NCI-H446 (cell line): ENCODE data around the gene RAB39A.

ENCODE experiments used
- DNase-seq, 2 experiments: peaks; one replicate each; lab custom pipeline; 2025; lab: John Stamatoyannopoulos, UW

Gene RAB39A

DNA sequence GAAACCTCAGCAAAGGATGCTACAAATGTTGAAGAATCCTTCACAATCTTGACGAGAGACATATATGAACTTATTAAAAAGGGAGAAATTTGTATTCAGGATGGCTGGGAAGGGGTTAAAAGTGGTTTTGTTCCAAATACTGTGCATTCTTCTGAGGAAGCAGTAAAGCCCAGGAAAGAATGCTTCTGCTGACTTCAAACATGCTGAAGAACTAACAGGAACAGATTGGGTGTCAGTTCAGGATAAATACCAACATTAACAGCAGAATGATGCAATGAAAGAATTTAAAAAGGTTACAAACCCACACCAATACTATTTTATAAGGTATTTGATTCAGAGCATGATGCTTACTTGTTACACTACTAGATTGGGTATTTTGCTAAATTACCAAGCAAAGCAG lies 33.9 kb downstream of the RAB39A start:
- no peak for DNase-seq

DNA sequence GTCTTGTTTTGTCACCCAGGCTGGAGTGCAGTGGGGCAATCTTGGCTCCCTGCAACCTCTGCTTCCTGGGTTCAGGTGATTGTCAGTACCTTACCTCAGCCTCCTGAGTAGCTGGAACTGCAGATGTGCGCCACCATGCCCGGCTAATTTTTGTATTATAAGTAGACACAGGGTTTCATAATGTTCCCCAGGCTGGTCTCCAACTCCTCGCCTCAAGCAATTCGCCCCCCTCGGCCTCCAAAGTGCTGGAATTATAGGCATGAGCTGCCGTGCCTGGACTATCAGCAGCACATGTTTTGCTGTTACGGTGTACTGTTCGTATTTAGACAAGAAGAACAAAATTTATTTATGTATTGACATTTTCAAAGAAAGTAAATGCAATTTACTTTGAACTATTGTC lies 34.8 kb downstream of the RAB39A start:
- DNase-seq: no peak

DNA sequence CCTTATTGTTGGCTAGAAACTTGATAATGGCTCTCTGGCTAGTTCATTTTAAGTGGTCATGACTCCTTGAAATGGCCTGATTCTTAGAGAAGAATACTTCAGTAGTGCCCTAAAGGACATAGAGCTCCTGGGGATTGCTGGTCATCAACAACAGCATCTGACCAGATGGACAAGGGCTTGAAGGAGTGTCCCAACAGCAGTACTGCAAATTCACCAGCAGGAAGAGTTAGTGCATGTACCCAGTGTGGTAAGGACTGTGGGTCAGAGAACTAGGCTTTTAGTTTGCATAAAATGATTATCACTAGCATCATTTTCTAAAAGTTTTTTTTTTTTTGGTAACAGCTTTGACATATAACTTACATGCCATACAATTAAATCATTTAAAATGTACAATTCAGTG lies 41.0 kb downstream of the RAB39A start:
- no peak for DNase-seq

DNA sequence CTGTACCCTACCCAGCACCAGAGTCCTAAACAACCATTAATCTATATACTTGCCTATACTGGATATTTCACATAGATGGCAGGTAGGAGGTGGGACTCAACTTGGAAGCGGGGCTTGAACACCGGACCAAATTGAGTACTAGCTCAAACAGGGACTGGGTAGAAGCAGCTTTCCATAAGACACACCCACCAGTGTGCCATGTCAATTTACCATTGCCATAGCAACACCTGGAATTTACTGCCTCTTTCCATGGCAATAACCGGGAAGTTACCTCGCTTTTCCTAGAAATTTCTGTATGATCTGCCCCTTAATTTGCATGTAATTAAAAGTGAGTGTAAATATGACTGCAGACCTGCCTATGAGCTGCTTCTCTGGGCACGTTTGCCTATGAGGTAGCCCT lies 41.8 kb downstream of the RAB39A start:
- DNase-seq: no peak

- peak in 1 of 2 experiments; percentile 30 for DNase-seq
Measured at GRCh38 chr11:107973641-107974040, 45.4 kb downstream of the RAB39A start.

DNA sequence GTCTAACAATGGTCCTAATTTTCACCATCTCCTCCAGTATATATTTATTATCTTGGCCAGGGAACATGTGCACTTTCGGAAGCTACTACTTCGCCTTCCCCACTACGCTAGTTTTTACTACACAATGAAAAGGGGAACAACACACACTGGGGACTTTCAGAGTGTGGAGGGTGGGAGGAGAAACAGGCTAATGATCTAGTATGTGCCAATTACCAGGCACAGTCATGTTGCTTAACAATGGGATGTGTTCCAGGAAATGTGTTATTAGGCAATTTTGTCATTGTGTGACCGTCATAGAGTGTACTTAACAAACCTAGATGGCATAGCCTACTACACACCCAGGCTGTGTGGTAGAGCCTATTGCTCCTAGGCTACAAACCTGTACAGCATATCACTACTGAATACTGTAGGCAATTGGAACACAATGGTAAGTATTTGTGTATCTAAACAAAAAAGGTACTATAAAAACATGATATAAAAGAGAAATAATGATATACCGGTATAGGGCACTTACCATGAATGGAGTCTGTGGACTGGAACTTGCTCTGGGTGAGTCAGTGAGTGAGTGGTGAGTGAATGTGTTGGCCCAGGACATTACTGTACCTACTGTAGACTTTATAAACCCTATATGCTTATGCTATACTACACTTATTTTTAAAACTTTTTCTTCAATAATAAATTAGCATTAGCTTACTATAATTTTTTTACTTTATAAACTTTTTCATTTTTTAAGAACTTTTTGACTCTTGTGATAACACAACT lies 60.3 kb downstream of the RAB39A start:
- DNase-seq: no peak

- DNase-seq: no peak
Measured at GRCh38 chr11:107991868-107992414, 63.7 kb downstream of the RAB39A start.

GRCh38 chr11:107996006-107996776 lies 67.9 kb downstream of the RAB39A start:
- DNase-seq: no peak

- no peak for DNase-seq
Measured at GRCh38 chr11:107998761-107999160, 70.5 kb downstream of the RAB39A start.

DNA sequence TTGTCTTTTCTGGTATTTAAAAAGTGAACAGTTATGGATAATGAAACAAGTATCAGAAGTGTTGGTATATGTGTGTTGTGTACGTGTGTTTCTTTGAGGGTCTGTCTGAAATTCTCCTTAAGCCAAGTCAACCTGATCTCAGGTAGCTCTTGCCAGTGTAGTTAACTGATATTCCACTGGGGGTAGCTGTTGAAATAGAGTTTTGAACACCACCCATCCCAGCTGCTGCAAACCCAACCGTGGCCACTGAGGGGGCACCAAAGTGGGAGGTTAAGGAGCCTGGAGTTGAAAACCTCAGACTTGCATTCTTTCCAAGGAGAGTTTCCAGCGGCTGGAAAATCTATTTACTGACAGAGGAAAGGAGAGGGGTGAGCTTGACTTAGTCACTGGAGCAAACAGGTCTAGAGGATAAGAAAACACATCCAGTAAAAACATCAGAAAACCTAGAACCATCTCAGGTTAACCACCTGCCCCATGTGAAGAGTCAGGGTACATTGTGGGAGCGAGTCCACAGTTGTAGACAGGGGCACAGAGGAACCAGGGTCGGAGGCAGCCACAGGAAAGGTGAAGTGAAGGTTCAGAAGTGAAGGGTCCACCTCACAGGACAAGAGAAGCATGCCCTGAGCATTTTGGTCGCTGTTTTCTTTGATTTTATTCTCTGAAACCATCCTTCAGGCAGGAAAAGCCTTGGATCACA lies 71.7 kb downstream of the RAB39A start:
- DNase-seq: peak in 1 of 2 experiments; percentile 40

GRCh38 chr11:108002476-108002875 lies 74.2 kb downstream of the RAB39A start:
- no peak for DNase-seq

GRCh38 chr11:108003623-108004022 lies 75.4 kb downstream of the RAB39A start:
- DNase-seq: no peak

DNA sequence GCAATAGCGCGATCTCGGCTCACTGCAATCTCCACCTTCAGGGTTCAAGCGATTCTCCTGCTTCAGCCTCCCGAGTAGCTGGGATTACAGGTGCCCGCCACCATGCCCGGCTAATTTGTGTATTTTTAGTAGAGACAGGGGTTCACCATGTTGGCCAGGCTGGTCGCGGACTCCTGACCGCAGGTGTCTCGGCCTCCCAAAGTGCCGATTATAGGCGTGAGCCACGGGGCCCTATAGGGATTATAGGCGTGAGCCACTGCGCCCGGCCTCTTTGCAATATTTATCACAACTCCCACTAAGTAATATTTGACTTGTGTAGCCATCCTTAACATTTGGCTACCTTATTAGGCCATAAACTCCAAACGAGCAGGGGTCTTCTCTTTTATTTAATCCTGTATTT lies 79.6 kb downstream of the RAB39A start:
- DNase-seq: no peak

GRCh38 chr11:108008656-108009496 lies 80.6 kb downstream of the RAB39A start, which contains the start of gene CUL5:
CUL5 (plus strand) TSS chr11:108008898; CDS start chr11:108009349, 451 bp downstream.
- peak; percentile 93 to 96 for DNase-seq

DNA sequence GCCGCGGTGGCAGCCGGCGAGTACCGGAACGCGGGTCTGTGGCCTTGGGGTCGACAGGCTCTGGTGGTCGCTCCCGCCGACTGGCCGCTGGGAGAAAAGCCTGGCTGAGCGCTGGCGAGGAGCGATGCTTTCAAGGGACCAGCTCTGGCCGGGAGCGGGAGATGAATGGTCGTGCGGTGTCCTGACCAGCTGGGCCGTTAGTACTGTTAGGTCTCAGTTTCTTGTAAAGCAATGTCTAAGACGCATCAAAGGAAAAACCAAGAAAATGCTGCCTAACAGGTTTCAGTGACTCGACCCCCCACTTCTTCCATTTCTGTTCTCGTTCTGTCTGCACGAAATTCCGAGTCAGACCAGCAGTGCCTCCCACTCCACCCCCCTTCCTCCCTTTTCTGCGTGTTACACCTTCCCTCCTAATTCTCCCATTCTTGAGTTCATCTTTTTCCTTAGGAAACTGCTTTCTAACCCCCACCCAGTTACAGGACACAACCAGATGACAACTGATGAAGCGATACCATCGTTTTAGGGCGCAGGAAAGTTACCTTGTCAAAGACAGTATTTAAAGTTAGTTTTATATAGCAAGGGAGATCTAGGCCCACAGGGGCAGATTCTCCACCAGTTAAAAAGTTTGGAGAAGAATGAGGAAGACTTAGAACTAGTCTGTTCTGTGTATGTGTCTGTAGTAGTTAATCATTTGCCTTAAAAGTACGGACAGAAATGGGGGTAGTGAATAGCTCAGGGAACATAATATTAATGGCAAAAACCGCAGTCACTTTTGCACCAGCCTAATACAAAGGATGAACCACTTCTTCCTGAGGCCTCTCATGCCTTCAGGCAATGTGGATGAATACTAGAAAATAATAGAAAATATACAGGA lies 81.5 kb downstream of the RAB39A start:
- no peak for DNase-seq

GRCh38 chr11:108012139-108012725 lies 84.0 kb downstream of the RAB39A start:
- DNase-seq: no peak
